Measurements from ENCODE around the gene GRID1.

DNA sequence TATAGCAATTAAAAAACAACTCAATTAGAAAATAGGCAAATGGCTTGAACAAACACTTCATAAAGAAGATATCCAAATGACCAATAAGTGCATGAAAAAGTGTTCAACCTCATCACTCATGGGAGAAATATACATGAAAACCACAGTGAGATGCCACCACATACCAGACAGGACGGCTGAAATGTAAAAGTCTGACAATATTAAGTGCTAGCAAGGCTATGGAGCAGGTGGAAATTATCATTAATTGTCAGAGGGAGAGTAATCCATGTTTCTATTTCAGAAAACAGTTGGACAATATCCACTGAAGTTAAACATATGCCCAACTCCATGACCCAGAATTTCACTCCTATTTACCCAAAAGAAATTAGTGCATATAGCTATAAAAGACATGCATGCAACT is 42.6 kb upstream of the GRID1 start:
- TF ChIP-seq GATA2 (IDR thresholded peaks at IDR 0.05; ENCODE audit: low read depth, low read length) (no peak), GATA3 (IDR thresholded peaks at IDR 0.05; ENCODE audit: low read depth, low read length) (no peak)

Measured in SH-SY5Y (cell line).